Measurements from ENCODE around the gene SPTLC1.
A peak's percentile ranks its signal among the peaks of the same experiment; 100 is the strongest.
"Not testable (repeated sequence)": the region's sequence is repeated elsewhere in the genome, so short reads cannot be mapped to it uniquely, and the experiment has no call there.

Gene SPTLC1

GRCh38 chr9:92140074-92140753 lies 25.0 kb upstream of the SPTLC1 start:
- peak; percentile 51 to 86 (median 75) for DNase-seq

GRCh38 chr9:92138960-92139540 lies 23.8 kb upstream of the SPTLC1 start:
- DNase-seq: not testable (repeated sequence)

GRCh38 chr9:92138157-92138959 lies 23.1 kb upstream of the SPTLC1 start:
- peak; percentile 45 to 80 (median 69) for DNase-seq

- no peak for DNase-seq
Observed at GRCh38 chr9:92136184-92136858, 21.1 kb upstream of the SPTLC1 start.

GRCh38 chr9:92135576-92135975 lies 20.4 kb upstream of the SPTLC1 start:
- no peak for DNase-seq

GRCh38 chr9:92133949-92134604 lies 18.9 kb upstream of the SPTLC1 start:
- peak; percentile 62 to 92 (median 86) for DNase-seq

GRCh38 chr9:92132913-92133312 lies 17.7 kb upstream of the SPTLC1 start:
- not testable (repeated sequence) for DNase-seq

- no peak for DNase-seq
Observed at GRCh38 chr9:92132501-92132900, 17.3 kb upstream of the SPTLC1 start.

- no peak for DNase-seq
Observed at GRCh38 chr9:92122800-92123199, 7.6 kb upstream of the SPTLC1 start.

GRCh38 chr9:92122061-92122460 lies 6.8 kb upstream of the SPTLC1 start:
- no peak for DNase-seq

- DNase-seq: no peak
Observed at GRCh38 chr9:92121265-92121664, 6.1 kb upstream of the SPTLC1 start.

- DNase-seq: no peak
Observed at GRCh38 chr9:92120138-92120537, 4.9 kb upstream of the SPTLC1 start.

- no peak for DNase-seq
Observed at GRCh38 chr9:92119586-92119985, 4.4 kb upstream of the SPTLC1 start.

GRCh38 chr9:92108122-92108521 lies 7.1 kb downstream of the SPTLC1 start:
- no peak for DNase-seq

GRCh38 chr9:92105446-92106225 lies 9.6 kb downstream of the SPTLC1 start:
- DNase-seq: not testable (repeated sequence)

- DNase-seq: not testable (repeated sequence)
Observed at GRCh38 chr9:92103601-92104000, 11.6 kb downstream of the SPTLC1 start.

- no peak for DNase-seq
Observed at GRCh38 chr9:92100237-92100911, 14.8 kb downstream of the SPTLC1 start.

GRCh38 chr9:92098638-92099037 lies 16.6 kb downstream of the SPTLC1 start:
- DNase-seq: no peak

GRCh38 chr9:92097997-92098482 lies 17.2 kb downstream of the SPTLC1 start:
- DNase-seq: no peak

GRCh38 chr9:92095236-92095635 lies 20.0 kb downstream of the SPTLC1 start:
- no peak for DNase-seq

- no peak for DNase-seq
Observed at GRCh38 chr9:92094655-92095054, 20.6 kb downstream of the SPTLC1 start.

All from NCI-H1417 (cell line).